HEK293 (cell line): ENCODE data around the gene DNMT3A.

ENCODE experiments used
- CTCF ChIA-PET: fragments of 350-600 bp; formaldehyde crosslinking; extraction: SDS; loops from one replicate; lab custom pipeline; 2021; ENCODE audit warnings: antibody characterized with exemption; lab: Yijun Ruan, JAX
- POLR2A ChIA-PET: fragments of 300-600 bp; formaldehyde crosslinking; extraction: SDS; loops from one replicate; lab custom pipeline; 2020; ENCODE audit warnings: antibody characterized with exemption, inconsistent platforms; lab: Yijun Ruan, JAX
- H3K27ac ChIP-seq: fragments of 200-500 bp; sonication (Bioruptor generic); 2 replicates; pipeline ENCODE4 v1.5.1; 2014; ENCODE audit warnings: low read depth, low read length, control low read depth, inconsistent platforms; ENCODE audit errors: extremely low read depth
- H3K36me3 ChIP-seq, 2 experiments: fragments of 200-500 bp in 1 of 2; sonication (Bioruptor generic) in 1 of 2; 1 replicate in 1 of 2; 2 replicates in 1 of 2; pipeline ENCODE4 v1.5.1; 2014 to 2017; ENCODE audit warnings: inconsistent platforms in 2 of 2, low read length in 2 of 2; ENCODE audit not compliant: control insufficient read depth in 2 of 2, insufficient read depth in 1 of 2
- H3K4me1 ChIP-seq: fragments of 200-500 bp; sonication (Bioruptor generic); 2 replicates; pipeline ENCODE4 v1.5.1; 2014; ENCODE audit warnings: mild to moderate bottlenecking, low read length, inconsistent platforms; ENCODE audit not compliant: control insufficient read depth, insufficient read depth
- H3K4me3 ChIP-seq: 2 replicates; pipeline ENCODE4 v1.5.1; 2011; ENCODE audit warnings: low read depth, mild to moderate bottlenecking, control low read depth, low read length, moderate library complexity
- H3K9me3 ChIP-seq: fragments of 200-500 bp; sonication (Bioruptor generic); 2 replicates; pipeline ENCODE4 v1.5.1; 2014; ENCODE audit warnings: low read depth, low read length, inconsistent platforms; ENCODE audit not compliant: control insufficient read depth, insufficient read depth
- GLI2 ChIP-seq: fragments of 450-650 bp; formaldehyde crosslinking; IDR thresholded peaks from 2 replicates; pipeline ENCODE4; 2017; ENCODE audit warnings: missing biosample characterization, missing genetic modification characterization, low read depth, borderline replicate concordance
- KLF16 ChIP-seq: fragments of 450-650 bp; formaldehyde crosslinking; IDR thresholded peaks from 2 replicates; pipeline ENCODE4 v1.5.1; 2017; ENCODE audit warnings: missing biosample characterization, missing genetic modification characterization
- SETDB1 ChIP-seq: IDR thresholded peaks from one replicate; pipeline ENCODE4 v1.6.1; 2017; ENCODE audit warnings: mild to moderate bottlenecking, low read length, moderate library complexity, mixed read lengths; ENCODE audit not compliant: insufficient read length
- ZFP41 ChIP-seq: fragments of 450-650 bp; formaldehyde crosslinking; IDR thresholded peaks from 2 replicates; pipeline ENCODE4 v1.5.1; 2016; ENCODE audit warnings: missing biosample characterization, missing genetic modification characterization, borderline replicate concordance
- ZNF10 ChIP-seq: fragments of 450-650 bp; formaldehyde crosslinking; IDR thresholded peaks from 2 replicates; pipeline ENCODE4 v1.5.1; 2017; ENCODE audit warnings: missing biosample characterization, missing genetic modification characterization
- ZNF169 ChIP-seq: fragments of 450-650 bp; formaldehyde crosslinking; IDR thresholded peaks from 2 replicates; pipeline ENCODE4 v1.5.1; 2016; ENCODE audit warnings: missing biosample characterization, missing genetic modification characterization
- ZNF24 ChIP-seq: fragments of 450-650 bp; formaldehyde crosslinking; IDR thresholded peaks from 2 replicates; pipeline ENCODE4 v1.5.1; 2016; ENCODE audit warnings: missing biosample characterization, missing genetic modification characterization
- ZNF274 ChIP-seq, 2 experiments: fragments of 200-500 bp in 1 of 2; fragments of 450-650 bp in 1 of 2; sonication (Bioruptor generic) in 1 of 2; formaldehyde crosslinking in 1 of 2; IDR thresholded peaks; 2 replicates each; pipeline versions ENCODE4 v1.5.1 to v1.6.1; 2014 to 2016; ENCODE audit warnings: borderline replicate concordance in 1 of 2, inconsistent platforms in 1 of 2, low read length in 1 of 2, missing biosample characterization in 1 of 2, missing genetic modification characterization in 1 of 2
- ZNF302 ChIP-seq: fragments of 450-650 bp; formaldehyde crosslinking; IDR thresholded peaks from 2 replicates; pipeline ENCODE4 v1.5.1; 2016; ENCODE audit warnings: missing biosample characterization, missing genetic modification characterization, low read depth
- ZNF549 ChIP-seq: fragments of 450-650 bp; IDR thresholded peaks from 2 replicates; pipeline ENCODE4 v1.5.1; 2018; ENCODE audit warnings: missing biosample characterization, missing genetic modification characterization, mild to moderate bottlenecking, inconsistent platforms, moderate library complexity
- ZNF596 ChIP-seq: fragments of 450-650 bp; IDR thresholded peaks from 2 replicates; pipeline ENCODE4 v1.5.0; 2018; ENCODE audit warnings: missing biosample characterization, mild to moderate bottlenecking, missing genetic modification characterization, moderate library complexity
- ZNF768 ChIP-seq: fragments of 450-650 bp; formaldehyde crosslinking; IDR thresholded peaks from 2 replicates; pipeline ENCODE4 v1.5.1; 2018; ENCODE audit warnings: missing biosample characterization, mild to moderate bottlenecking, missing genetic modification characterization
- ZNF830 ChIP-seq: fragments of 450-650 bp; IDR thresholded peaks from 2 replicates; pipeline ENCODE4 v1.5.0; 2018; ENCODE audit warnings: missing biosample characterization, missing genetic modification characterization, low read depth, mild to moderate bottlenecking, moderate library complexity
- TF ChIP-seq, protein P1 (sequence below): fragments of 450-650 bp; formaldehyde crosslinking; IDR thresholded peaks from 2 replicates; pipeline ENCODE4 v1.5.1; 2016; ENCODE audit warnings: missing biosample characterization, missing genetic modification characterization
- TF ChIP-seq, protein P2 (sequence below): fragments of 450-650 bp; formaldehyde crosslinking; IDR thresholded peaks from 2 replicates; pipeline ENCODE4 v1.5.1; 2016; ENCODE audit warnings: missing biosample characterization, missing genetic modification characterization
- TF ChIP-seq, protein P3 (sequence below): fragments of 450-650 bp; formaldehyde crosslinking; IDR thresholded peaks from 2 replicates; pipeline ENCODE4 v1.5.1; 2016; ENCODE audit warnings: missing biosample characterization, missing genetic modification characterization, borderline replicate concordance
- TF ChIP-seq, protein P4 (sequence below): fragments of 450-650 bp; formaldehyde crosslinking; conservative IDR thresholded peaks from 2 replicates; pipeline ENCODE4 v1.5.1; 2016; ENCODE audit warnings: low read depth, missing biosample characterization, missing genetic modification characterization

The DNMT3A gene

DNA sequence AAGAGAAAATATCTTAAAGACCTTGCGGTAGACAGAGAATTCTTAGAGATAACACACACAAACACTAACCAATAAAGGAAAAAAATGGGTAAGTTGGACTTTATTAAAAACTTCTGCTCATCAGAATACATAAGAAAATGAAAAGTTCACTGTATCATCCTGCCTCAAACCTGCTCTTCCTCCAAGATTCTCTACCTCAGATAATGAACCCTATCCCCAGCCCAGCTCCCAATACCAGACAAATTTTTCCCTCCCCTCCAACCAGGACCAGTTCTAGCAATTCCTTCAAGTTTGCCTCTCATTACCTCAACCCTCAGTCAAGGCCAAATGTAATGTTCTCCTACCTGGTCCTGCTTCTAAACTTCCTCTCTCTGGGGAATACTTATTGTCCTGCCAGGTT is 79.4 kb downstream of the DNMT3A start:
- no peak overlapping the region for H3K27ac ChIP-seq
- TF ChIP-seq, protein P1, sequence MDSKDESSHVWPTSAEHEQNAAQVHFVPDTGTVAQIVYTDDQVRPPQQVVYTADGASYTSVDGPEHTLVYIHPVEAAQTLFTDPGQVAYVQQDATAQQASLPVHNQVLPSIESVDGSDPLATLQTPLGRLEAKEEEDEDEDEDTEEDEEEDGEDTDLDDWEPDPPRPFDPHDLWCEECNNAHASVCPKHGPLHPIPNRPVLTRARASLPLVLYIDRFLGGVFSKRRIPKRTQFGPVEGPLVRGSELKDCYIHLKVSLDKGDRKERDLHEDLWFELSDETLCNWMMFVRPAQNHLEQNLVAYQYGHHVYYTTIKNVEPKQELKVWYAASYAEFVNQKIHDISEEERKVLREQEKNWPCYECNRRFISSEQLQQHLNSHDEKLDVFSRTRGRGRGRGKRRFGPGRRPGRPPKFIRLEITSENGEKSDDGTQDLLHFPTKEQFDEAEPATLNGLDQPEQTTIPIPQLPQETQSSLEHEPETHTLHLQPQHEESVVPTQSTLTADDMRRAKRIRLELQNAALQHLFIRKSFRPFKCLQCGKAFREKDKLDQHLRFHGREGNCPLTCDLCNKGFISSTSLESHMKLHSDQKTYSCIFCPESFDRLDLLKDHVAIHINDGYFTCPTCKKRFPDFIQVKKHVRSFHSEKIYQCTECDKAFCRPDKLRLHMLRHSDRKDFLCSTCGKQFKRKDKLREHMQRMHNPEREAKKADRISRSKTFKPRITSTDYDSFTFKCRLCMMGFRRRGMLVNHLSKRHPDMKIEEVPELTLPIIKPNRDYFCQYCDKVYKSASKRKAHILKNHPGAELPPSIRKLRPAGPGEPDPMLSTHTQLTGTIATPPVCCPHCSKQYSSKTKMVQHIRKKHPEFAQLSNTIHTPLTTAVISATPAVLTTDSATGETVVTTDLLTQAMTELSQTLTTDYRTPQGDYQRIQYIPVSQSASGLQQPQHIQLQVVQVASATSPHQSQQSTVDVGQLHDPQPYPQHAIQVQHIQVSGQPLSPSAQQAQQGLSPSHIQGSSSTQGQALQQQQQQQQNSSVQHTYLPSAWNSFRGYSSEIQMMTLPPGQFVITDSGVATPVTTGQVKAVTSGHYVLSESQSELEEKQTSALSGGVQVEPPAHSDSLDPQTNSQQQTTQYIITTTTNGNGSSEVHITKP (tag by site-specific recombination), result peak; percentile 78
- TF ChIP-seq ZNF596 (tag by site-specific recombination), result no peak
- H3K36me3 ChIP-seq, result peaks cover 0 to 10% of the 10 kb centered on the region in 2 experiments; a peak in 2 of 3 replicates
- peaks cover 7% of the 10 kb centered on the region; the same call in 1 of the 2 replicates for H3K4me1 ChIP-seq
- no peak overlapping the region for H3K4me3 ChIP-seq
- ChIA-PET POLR2A (no interaction called here), CTCF (interaction anchor here (0.6 kb wide), 5 partner anchors 12 to 498 kb away, joined by 3 read pairs; no protein-coding TSS in a partner anchor)
- H3K9me3 ChIP-seq, result no peaks in the 10 kb centered on the region

DNA sequence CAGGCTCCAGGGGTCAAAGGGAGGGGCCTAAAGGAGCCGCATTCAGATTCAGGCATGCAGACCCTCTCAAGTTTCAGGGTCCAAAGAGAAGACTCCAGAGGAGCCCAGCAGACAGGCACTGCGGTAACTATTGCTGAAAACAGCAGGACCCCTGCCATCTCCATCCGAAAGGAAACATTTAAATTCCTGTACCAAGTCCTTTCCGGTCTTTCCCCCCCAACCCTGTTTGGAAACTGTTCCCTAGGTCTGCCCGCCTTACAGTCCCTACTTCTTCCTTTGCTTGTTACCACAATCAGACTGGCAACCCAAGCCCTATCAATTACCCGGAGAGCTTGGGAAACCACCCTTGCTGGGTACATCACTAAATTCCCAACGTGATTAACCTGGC is 82.0 kb downstream of the DNMT3A start:
- Histone ChIP-seq H3K9me3 (no peaks in the 10 kb centered on the region), H3K4me3 (no peak overlapping the region), H3K36me3 (peaks cover 0 to 30% of the 10 kb centered on the region in 2 experiments; a peak in 2 of 3 replicates), H3K4me1 (peaks cover 7% of the 10 kb centered on the region; the same call in 1 of the 2 replicates), H3K27ac (no peak overlapping the region)
- CTCF ChIA-PET, result interaction anchor here (0.6 kb wide), 1 partner anchor 529 kb away, joined by 3 read pairs; no protein-coding TSS in a partner anchor
- POLR2A ChIA-PET, result no interaction called here
- TF ChIP-seq, protein P2, sequence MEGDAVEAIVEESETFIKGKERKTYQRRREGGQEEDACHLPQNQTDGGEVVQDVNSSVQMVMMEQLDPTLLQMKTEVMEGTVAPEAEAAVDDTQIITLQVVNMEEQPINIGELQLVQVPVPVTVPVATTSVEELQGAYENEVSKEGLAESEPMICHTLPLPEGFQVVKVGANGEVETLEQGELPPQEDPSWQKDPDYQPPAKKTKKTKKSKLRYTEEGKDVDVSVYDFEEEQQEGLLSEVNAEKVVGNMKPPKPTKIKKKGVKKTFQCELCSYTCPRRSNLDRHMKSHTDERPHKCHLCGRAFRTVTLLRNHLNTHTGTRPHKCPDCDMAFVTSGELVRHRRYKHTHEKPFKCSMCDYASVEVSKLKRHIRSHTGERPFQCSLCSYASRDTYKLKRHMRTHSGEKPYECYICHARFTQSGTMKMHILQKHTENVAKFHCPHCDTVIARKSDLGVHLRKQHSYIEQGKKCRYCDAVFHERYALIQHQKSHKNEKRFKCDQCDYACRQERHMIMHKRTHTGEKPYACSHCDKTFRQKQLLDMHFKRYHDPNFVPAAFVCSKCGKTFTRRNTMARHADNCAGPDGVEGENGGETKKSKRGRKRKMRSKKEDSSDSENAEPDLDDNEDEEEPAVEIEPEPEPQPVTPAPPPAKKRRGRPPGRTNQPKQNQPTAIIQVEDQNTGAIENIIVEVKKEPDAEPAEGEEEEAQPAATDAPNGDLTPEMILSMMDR (tag by site-specific recombination), result no peak
- no peak for TF ChIP-seq ZNF830
- no peak for TF ChIP-seq ZNF24 (tag by site-specific recombination)
- TF ChIP-seq, protein P3, sequence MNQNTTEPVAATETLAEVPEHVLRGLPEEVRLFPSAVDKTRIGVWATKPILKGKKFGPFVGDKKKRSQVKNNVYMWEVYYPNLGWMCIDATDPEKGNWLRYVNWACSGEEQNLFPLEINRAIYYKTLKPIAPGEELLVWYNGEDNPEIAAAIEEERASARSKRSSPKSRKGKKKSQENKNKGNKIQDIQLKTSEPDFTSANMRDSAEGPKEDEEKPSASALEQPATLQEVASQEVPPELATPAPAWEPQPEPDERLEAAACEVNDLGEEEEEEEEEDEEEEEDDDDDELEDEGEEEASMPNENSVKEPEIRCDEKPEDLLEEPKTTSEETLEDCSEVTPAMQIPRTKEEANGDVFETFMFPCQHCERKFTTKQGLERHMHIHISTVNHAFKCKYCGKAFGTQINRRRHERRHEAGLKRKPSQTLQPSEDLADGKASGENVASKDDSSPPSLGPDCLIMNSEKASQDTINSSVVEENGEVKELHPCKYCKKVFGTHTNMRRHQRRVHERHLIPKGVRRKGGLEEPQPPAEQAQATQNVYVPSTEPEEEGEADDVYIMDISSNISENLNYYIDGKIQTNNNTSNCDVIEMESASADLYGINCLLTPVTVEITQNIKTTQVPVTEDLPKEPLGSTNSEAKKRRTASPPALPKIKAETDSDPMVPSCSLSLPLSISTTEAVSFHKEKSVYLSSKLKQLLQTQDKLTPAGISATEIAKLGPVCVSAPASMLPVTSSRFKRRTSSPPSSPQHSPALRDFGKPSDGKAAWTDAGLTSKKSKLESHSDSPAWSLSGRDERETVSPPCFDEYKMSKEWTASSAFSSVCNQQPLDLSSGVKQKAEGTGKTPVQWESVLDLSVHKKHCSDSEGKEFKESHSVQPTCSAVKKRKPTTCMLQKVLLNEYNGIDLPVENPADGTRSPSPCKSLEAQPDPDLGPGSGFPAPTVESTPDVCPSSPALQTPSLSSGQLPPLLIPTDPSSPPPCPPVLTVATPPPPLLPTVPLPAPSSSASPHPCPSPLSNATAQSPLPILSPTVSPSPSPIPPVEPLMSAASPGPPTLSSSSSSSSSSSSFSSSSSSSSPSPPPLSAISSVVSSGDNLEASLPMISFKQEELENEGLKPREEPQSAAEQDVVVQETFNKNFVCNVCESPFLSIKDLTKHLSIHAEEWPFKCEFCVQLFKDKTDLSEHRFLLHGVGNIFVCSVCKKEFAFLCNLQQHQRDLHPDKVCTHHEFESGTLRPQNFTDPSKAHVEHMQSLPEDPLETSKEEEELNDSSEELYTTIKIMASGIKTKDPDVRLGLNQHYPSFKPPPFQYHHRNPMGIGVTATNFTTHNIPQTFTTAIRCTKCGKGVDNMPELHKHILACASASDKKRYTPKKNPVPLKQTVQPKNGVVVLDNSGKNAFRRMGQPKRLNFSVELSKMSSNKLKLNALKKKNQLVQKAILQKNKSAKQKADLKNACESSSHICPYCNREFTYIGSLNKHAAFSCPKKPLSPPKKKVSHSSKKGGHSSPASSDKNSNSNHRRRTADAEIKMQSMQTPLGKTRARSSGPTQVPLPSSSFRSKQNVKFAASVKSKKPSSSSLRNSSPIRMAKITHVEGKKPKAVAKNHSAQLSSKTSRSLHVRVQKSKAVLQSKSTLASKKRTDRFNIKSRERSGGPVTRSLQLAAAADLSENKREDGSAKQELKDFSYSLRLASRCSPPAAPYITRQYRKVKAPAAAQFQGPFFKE, result no peak
- no peak for TF ChIP-seq KLF16 (tag by site-specific recombination)
- TF ChIP-seq SETDB1, result no peak
- no peak for TF ChIP-seq ZNF10 (tag by site-specific recombination)
- no peak for TF ChIP-seq ZFP41 (tag by site-specific recombination)
- TF ChIP-seq GLI2 (tag by site-specific recombination), result no peak
- TF ChIP-seq, protein P4, sequence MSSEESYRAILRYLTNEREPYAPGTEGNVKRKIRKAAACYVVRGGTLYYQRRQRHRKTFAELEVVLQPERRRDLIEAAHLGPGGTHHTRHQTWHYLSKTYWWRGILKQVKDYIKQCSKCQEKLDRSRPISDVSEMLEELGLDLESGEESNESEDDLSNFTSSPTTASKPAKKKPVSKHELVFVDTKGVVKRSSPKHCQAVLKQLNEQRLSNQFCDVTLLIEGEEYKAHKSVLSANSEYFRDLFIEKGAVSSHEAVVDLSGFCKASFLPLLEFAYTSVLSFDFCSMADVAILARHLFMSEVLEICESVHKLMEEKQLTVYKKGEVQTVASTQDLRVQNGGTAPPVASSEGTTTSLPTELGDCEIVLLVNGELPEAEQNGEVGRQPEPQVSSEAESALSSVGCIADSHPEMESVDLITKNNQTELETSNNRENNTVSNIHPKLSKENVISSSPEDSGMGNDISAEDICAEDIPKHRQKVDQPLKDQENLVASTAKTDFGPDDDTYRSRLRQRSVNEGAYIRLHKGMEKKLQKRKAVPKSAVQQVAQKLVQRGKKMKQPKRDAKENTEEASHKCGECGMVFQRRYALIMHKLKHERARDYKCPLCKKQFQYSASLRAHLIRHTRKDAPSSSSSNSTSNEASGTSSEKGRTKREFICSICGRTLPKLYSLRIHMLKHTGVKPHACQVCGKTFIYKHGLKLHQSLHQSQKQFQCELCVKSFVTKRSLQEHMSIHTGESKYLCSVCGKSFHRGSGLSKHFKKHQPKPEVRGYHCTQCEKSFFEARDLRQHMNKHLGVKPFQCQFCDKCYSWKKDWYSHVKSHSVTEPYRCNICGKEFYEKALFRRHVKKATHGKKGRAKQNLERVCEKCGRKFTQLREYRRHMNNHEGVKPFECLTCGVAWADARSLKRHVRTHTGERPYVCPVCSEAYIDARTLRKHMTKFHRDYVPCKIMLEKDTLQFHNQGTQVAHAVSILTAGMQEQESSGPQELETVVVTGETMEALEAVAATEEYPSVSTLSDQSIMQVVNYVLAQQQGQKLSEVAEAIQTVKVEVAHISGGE (tag by site-specific recombination), result no peak
- TF ChIP-seq ZNF169 (tag by site-specific recombination), result no peak
- no peak for TF ChIP-seq ZNF768 (tag by site-specific recombination)
- no peak for TF ChIP-seq ZNF274 (IDR thresholded peaks at IDR 0.05; ENCODE audit: low read length)
- no peak for TF ChIP-seq ZNF274 (tag by site-specific recombination; IDR thresholded peaks at IDR 0.05; ENCODE audit: borderline replicate concordance)
- TF ChIP-seq ZNF302 (tag by site-specific recombination), result no peak
- TF ChIP-seq ZNF549, result no peak
